HS-5 (cell line): ENCODE measurements around the gene CD55.
A peak's percentile ranks its signal among the peaks of the same experiment; 100 is the strongest.

Experiments
- DNase-seq: peaks from one replicate; pipeline ENCODE4 v3.0.0-alpha.2; 2012; ENCODE audit warnings: low read depth

The CD55 gene

GRCh38 chr1:207362962-207363860 lies 41.7 kb downstream of the CD55 start:
- DNase-seq = no peak

GRCh38 chr1:207363871-207364270 lies 42.4 kb downstream of the CD55 start:
- no peak for DNase-seq

- no peak for DNase-seq
Observed at GRCh38 chr1:207364614-207365013, 43.1 kb downstream of the CD55 start.

GRCh38 chr1:207365063-207365462 lies 43.6 kb downstream of the CD55 start:
- no peak for DNase-seq

- DNase-seq = no peak
Observed at GRCh38 chr1:207366022-207366421, 44.5 kb downstream of the CD55 start.

GRCh38 chr1:207388721-207389120 lies 67.2 kb downstream of the CD55 start:
- no peak for DNase-seq

GRCh38 chr1:207389728-207390464 lies 68.4 kb downstream of the CD55 start:
- peak; percentile 87 for DNase-seq

- DNase-seq = peak; percentile 91
Observed at GRCh38 chr1:207393610-207394009, 72.1 kb downstream of the CD55 start.

GRCh38 chr1:207396168-207396746 lies 74.8 kb downstream of the CD55 start:
- no peak for DNase-seq

- no peak for DNase-seq
Observed at GRCh38 chr1:207397525-207397926, 76.0 kb downstream of the CD55 start.

- DNase-seq = no peak
Observed at GRCh38 chr1:207398986-207399385, 77.5 kb downstream of the CD55 start.

- DNase-seq = no peak
Observed at GRCh38 chr1:207401578-207401977, 80.1 kb downstream of the CD55 start.

GRCh38 chr1:207402744-207403143 lies 81.3 kb downstream of the CD55 start:
- DNase-seq = no peak

- DNase-seq = peak; percentile 44
Observed at GRCh38 chr1:207404849-207405525, 83.5 kb downstream of the CD55 start.

GRCh38 chr1:207405814-207406213 lies 84.3 kb downstream of the CD55 start:
- no peak for DNase-seq

GRCh38 chr1:207407655-207408260 lies 86.3 kb downstream of the CD55 start:
- no peak for DNase-seq
